ENCODE results near the gene SDK1.

SDK1 gene

DNA sequence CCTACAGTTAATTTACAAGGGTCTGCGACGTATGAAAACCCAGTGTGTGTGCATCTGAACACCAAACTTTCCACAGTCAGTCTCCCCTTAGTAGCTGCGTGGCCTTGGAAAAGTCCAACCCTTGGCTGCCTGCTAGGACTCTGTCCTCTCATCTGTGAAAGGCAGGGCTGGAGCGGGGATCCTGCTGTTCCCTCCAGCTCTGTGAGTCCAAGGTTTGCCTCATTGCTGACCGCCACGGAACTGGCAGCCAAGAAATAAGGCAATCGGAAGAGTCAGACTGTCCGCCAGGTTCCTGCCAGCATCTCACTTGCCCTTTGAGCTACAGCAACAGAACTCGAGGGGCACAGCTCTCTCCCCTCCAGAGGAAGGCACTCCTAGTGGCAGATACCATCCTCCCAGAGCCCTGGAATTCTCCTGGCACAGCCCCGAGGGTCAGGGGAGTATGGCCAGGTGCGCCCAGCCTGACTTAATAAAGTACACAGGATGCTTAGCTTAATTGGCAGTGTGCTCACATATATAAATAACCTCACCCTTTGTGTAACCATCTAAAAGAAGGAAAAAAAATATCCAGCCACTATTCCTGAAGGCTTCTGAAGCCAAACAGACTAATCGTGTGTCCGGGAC is 851.0 kb downstream of the SDK1 start:
- no peak for DNase-seq (ENCODE audit: low read depth in 3 of 3)

DNA sequence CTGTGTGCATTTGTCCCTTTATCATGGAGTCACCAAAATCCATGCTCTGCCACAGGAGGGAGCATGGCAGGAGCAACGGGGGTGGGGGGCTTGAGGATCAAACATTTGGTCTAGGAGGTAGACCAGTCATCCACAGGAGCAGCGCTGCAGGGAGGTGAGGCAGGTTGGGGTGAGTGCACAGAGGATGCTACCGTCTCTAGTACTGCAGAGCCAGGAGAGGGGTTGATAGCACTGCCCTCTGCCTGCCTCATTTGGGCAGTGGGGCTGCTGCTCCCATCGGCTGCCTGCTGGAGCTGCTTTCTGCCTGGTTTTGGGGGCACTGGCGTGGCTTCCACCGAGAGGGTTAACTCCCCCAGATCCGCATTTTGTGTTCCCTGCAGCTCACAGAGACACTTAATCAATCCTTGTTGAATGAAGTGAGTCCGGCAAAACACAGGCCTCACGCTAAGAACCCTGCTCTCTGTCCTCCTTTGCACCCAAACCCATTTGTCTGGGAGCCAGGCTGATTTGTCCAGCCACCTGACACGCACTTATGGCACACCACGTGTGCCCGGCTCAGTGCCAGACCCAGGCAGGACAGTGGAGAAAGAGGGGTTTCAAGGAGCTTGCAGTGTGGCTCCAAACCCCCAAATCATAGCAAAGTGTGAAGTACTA is 854.0 kb downstream of the SDK1 start:
- DNase-seq (ENCODE audit: low read depth in 3 of 3): no peak

DNA sequence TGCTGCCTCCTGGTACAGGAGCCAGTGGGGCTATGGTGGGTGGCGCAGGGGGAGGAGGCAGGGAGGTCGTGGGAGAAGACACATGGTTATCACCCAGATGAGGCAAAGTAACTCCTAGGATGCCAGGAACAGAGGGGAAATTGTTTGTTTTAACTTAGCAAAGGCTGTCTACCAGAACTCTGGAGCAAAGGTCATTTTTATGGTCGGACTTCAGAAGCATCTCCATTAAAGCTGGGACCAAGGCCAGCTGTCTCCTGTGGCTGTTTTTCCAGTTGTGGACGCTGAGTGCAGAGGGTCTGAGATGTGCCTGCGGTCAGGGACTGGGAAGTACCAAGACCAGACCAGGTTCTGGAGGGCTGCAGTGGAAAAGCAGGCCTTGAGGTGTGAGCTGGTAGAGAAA is 855.1 kb downstream of the SDK1 start:
- DNase-seq (ENCODE audit: low read depth in 3 of 3): no peak

DNA sequence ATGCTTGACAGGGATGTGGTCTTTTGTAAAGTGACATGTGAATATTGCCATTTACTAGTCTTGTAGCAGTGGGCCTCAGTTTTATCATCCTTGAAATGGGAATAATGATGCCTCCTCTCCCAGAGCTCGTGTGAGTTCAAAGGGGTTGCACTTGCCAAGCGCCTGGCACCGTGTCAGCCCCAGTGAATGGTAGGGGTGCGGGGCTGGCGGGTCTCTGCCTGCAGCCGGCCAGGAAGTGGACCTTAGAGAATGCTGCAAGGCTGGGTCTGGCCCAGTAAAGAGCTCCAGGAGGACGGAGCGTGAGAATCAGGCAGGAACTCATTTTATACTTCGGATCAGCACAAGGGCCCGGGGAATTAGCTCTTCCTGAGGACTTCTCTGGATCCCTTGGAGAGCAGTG is 856.6 kb downstream of the SDK1 start:
- DNase-seq (ENCODE audit: low read depth in 3 of 3): no peak

DNA sequence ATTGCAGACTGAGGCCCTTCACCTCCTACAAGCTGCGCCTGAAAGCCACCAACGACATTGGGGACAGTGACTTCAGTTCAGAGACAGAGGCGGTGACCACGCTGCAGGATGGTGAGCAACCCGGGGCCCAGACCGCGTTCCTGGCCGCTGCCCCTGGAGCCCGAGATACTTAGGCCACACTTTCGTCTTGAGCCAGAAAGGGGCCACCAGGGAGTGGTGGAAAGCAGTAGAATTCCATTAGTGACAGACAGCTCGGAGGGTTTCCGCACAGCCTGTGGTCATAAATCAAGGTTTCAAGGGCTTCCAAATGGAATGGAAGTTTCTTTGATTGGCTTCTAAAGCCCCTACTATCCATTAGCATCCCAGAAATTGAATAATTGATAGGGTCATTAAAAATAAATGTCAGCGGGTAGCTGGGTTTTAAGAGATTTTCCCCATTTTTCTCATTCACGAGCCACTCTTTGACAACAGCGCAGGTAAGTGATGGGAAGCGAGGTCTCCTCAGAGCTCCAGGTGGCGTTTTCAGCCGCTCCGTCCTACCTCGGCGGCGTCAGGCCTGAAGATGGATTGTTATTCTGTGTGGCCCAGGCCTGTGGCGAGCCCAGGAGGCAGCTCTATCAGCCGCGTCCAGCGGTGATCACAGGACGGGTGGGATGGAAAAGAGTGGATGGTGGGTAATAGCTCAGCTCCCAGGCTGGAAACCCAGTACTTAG is 857.5 kb downstream of the SDK1 start:
- no peak for DNase-seq (ENCODE audit: low read depth in 3 of 3)

DNA sequence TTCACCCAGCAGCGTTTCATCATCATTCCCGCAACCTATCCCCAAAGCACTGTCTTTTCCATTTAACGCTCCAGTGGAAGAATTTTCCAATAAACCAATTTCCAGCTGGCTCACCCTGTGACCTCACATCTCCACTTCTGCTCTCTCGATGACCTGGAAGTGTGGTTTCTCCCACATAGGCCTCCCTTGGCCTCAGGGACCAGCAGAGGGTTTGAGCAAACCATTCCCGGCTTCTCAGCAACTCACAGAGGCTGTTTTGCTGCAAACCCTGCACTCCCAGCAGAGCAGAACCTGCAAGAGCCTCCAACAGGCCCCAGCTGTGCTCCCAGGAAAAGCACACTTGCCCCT is 858.1 kb downstream of the SDK1 start:
- DNase-seq (ENCODE audit: low read depth in 3 of 3): no peak

DNA sequence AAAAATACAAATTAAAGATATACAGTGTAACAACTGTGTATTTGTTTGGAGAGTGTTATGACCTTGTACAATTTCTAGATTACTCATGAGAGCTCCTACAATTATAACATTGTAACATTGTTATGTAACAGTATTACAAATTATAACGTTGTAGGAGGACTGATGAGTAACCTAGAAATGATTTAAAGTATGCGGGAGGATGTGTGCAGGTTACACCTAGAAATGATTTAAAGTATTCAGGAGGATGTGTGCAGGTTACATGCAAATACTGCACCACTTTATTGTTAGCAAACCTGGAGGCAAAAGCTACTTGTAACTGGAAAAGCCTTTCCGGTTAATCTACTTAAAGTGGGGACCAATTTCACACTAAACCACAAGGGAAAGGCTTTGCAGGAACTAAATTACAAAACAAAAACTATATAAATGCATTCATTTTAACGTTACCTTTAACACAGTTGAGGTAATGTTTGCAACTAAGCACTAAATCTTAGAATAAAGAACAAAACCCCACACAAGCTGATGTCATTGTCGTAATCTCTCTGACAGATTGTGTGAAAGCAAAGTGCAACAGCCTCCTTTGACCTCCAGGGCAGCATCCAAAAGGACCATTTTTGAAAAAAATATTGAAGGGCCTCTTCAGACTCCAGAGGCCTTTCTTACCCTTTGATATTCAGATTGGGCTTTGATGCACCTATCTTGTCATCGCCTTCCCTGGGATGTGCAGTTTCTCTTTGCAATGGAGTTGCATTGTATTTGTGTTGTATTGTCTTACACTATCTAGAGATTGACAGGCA is 858.9 kb downstream of the SDK1 start:
- DNase-seq (ENCODE audit: low read depth in 3 of 3): no peak

DNA sequence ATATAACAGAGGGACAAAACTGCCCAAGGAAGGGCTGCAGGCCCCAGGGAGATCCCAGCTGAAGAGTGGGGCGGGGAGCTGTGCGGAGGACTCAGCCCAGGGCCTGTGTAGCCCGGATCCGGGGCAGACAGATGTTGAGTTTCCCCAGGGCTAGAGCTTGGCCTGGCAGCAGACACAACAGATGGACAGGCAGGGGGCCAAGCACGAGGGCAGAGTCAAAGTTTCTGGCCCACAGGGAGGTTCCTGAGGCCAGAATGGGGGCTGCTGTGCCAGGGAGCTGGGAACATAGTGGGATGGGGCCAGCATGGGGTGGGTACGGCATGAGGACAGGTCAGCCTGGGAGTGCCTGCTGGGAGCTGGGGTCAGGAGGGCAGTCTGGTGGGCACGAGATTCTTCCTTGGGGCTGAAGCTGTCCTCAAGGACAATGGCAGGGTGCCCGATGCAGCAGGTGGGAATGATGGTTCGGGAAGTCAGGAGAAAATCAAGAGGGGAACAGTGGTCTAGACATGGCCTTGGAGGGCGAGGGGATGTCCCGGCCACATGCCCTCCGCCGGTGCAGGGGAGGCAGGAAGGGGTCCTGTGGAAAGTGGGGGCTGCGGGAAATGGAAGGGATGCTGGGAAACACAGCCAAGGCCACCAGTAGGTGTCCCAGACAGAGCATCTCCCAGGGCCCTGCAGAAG is 862.0 kb downstream of the SDK1 start:
- DNase-seq (ENCODE audit: low read depth in 3 of 3): no peak

DNA sequence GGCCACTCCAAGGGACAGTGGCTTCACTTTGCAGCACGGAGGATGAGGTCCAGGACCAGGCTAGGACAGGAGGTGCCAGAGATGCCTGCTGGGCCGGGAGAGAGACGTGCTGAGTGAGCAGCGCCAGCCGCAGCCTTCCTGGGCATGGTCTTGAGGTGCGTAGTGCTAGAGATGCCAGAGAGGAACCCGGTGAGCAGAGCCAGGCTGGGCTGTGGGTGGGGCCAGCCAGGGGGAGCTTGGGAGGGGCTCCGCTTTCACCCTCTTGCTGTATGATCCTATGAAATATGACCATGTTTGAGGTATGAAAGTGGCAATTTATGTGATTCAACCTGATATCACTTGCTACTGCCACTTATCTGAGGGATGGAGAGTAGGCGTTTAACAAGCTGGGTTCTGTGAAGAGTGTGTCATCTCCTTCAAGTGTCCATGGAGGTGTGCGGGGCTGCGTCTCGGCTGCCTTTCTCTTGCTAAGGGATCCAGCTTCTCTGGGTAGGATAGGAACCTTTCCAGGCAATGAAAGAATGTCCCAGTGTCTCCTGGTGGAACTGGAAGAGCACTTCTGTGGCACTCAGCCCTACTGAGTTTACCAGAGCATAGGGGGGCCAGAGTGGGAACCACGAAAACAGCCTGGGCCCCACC is 862.6 kb downstream of the SDK1 start:
- no peak for DNase-seq (ENCODE audit: low read depth in 3 of 3)

- no peak for DNase-seq (ENCODE audit: low read depth in 3 of 3)
These were observed 863.5 kb downstream of the SDK1 start for GRCh38 chr7:4164556-4164955.

DNA sequence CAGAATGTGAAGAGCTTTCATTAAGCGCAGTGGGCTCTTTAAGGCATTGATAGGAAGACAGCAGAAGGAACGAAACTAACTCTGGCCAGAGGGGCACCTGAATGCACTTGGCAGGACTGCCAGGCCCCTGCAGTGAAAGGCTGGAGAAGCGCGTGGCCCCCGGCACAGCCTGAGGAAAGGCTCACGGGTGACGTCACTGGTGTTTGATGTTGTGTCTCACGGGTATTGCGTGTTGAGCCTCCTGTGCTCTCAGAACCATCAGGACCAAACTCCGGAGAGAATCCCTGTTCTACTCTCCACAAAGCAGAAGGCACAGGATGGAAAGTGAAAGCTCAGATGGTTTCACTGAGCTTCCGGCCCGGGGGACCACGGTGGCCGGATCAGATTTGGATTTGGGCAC is 865.3 kb downstream of the SDK1 start:
- no peak for DNase-seq (ENCODE audit: low read depth in 3 of 3)

DNA sequence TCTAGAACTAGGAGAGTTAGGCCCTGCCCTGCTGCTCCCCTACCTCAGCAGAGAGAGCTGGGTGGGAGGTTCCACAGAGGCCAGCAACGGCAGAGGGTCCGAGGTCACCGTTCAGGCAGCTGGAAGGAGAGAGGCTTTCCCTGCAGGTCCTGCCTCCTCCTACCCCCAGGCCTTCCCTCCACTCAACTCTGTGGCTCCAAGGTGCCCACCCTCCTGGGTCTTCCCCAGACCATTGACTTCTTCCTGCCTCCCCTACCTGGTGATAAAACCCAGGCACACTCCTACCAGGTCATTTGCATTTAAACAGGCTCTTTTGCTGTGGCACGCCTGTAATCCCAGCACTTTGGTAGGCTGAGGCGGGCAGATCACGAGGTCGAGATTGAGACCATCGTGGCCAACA is 865.8 kb downstream of the SDK1 start:
- no peak for DNase-seq (ENCODE audit: low read depth in 3 of 3)

DNA sequence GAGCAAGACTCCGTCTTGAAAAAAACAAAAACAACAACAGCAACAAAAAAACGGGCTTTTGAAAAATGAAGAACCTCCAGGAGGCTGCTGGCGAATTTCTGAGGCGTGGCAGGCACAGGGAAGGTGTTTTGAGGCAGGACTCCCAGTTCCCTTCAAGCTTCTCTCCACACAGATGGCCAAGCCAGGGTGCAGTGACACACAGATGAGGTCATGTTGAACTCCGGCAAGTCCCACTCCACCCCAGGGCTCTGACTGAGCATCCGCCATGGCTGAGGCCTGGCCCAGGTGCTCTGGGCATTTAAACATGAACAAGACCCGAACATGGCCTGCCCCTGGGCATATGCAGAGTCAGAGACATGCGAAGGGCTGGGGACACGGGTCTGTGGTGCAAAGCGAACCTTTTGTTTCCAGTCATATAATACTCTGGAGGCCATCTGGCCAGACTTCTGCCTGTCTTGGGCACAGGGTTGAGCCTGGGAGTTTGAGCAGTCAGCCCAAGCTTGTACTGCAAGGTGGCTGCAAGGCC is 866.4 kb downstream of the SDK1 start:
- DNase-seq (ENCODE audit: low read depth in 3 of 3): no peak

- no peak for DNase-seq (ENCODE audit: low read depth in 3 of 3)
These were observed 867.0 kb downstream of the SDK1 start for GRCh38 chr7:4168041-4168440.

DNA sequence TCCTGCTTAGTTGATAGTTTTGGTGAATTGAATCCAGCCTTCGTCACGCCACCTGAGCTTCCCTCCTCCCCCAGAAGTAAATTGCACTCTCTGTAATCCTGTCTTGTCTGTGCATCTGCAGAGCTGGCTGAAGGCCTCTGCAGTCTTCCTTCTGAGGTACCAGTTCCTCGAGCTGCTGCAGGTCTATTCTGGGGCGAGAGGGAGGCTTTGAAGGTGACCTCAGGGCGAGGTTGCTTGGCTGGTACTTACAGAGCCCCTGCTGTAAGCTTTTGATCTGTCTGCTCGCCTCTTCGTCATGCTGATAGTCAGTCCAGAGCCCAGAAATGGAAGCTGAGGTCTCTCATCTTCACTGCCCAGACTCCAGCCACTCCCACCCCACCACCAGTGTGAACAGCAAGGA is 867.5 kb downstream of the SDK1 start:
- no peak for DNase-seq (ENCODE audit: low read depth in 3 of 3)

- DNase-seq (ENCODE audit: low read depth in 3 of 3): no peak
These were observed 868.4 kb downstream of the SDK1 start for GRCh38 chr7:4169455-4169854.

DNA sequence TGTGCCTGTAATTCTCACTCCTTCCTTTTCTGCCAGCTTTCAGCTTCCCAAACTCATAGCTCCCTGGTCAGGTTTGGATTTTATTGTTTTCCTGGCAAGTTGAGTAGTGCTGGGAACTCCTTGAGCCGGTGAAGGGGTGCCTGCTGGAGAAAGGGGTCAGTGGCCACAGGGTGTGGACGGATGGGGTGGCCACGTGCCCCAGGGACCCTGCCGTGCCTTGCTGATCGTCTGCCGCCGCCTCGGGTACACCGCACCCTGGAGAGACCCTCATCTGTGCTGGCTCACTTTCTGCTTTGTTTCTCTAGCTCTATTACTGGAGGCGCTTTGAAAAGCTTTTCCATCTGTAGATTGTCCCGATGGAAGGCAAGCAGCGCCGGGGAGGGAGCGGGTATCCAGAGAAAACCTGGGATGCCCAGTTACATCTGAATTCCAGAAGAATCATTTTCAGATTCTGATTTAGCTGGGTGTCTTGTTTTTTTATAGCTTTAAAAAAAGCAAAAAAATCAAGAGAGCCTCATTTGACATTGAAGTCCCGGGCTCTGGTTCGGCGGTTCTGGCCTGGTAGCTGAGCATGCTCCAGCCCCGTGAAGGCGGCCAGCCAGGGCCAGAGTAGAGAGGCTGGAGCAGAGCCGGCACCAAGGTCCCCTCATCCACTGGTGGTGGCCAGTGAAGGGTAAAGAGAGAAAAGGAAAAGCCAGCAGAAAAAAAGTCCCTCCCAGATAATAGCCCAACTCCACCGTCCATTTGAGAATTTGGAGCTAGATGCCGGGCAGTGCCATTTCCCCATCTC is 870.1 kb downstream of the SDK1 start:
- no peak for DNase-seq (ENCODE audit: low read depth in 3 of 3)

DNA sequence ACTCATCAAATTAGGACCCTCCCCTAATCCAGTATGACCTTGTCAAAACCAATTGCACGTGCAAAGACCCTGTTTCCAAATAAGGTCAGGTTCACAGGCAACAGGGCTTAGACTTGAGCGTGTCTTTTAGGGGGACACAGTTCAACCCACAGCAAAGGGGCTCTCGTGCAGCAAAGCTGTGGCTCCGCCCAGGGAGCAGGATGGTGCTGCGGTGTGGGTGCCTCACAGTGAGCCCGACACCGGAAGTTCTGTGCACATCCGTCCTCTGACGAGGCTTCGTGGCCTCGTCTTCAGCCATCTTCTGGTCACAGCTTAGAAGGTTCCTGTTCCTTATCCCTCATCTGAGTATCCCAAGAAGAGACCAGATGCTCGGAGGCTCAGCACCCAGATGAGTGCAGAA is 871.8 kb downstream of the SDK1 start:
- no peak for DNase-seq (ENCODE audit: low read depth in 3 of 3)

DNA sequence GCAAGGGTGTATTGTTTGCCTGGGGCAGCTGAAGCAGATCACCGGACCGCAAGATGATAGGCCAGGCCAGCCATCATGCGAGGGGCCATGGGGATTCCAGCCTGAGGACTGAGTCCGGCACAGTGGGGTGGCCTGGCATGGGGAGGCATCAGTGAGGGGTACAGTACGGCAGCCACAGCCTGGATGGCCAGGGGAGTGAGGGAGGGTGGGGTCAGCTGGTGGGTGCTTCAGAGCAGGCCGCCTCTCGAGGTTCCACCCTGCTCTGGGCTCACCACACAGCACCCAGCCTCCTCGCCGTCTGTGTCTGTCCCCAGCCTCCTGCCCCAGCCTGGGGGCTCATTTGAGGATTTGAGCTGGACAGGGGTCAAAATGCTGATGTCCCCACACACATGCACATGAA is 872.6 kb downstream of the SDK1 start:
- DNase-seq (ENCODE audit: low read depth in 3 of 3): no peak

DNA sequence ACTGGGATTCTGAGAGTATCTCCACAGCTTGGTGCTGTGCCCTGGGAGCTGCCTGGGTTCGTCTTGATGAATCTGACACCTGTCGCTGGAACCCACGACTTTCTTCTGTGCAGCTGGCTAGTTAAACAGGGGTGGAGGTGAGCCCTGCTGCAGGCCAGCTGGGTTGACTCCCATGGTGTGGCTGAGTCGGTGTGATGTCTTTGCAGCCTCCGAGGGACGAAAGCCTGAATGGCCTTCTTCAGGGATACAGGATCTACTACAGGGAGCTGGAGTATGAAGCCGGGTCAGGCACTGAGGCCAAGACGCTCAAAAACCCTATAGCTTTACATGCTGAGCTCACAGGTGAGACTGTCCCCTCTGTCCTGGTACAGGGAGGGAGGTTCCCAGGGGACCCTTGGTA is 873.0 kb downstream of the SDK1 start:
- DNase-seq (ENCODE audit: low read depth in 3 of 3): no peak

DNA sequence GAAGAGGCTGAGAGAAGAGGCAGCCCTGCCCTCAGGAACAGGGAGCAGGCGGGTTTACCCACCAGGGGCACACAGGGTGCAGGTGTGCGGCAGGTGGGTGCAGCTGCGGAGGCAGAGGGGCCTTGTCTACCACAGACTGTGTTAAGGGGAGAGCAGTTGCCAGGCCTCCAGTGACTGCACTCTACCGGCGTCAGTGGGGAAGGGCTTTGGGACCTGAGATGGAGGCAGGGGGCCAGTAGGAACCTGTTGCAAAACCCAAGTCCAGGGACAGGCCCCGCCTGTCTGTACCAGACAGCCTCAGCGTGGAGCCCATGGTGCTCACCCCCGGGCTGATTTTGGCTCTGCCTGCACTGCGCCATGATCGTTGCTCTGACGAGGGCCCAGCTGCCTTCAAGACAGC is 873.4 kb downstream of the SDK1 start:
- DNase-seq (ENCODE audit: low read depth in 3 of 3): no peak
